Heart left ventricle (tissue), 16 donors: ENCODE measurements around the gene ABCC1. TPM values are rescaled to one million over a fixed set of nuclear protein-coding genes. Genes with fewer than 3 reads are reported as not detected.

Experiments
- ATAC-seq, 4 donors: fragments of 200-7000 bp; cut with Tn5 transposase; one replicate each; pipeline ENCODE4 v1.9.1; 2020 to 2022; ENCODE audit warnings: moderate library complexity in 4 of 4, mild to moderate bottlenecking in 3 of 4, moderate number of reproducible peaks in 1 of 4
- DNase-seq, 5 donors: peaks; one replicate each; pipeline ENCODE4 v3.0.0-alpha.2; 2020
- H3K27ac ChIP-seq, 12 donors: fragments of 200-600 bp; sonication (generic) in 4 of 12; one replicate each; pipeline versions ENCODE4 v1.5.0 to v1.8.0; 2016 to 2022; ENCODE audit warnings: mild to moderate bottlenecking in 2 of 12
- H3K27me3 ChIP-seq, 9 donors: fragments of 200-600 bp; sonication (generic) in 2 of 9; one replicate each; pipeline versions ENCODE4 v1.5.1 to v1.8.0; 2016 to 2022; ENCODE audit warnings: mild to moderate bottlenecking in 3 of 9
- H3K36me3 ChIP-seq, 9 donors: fragments of 200-600 bp; sonication (generic) in 2 of 9; one replicate each; pipeline versions ENCODE4 v1.5.0 to v1.8.0; 2018 to 2022; ENCODE audit warnings: mild to moderate bottlenecking in 2 of 9
- H3K4me1 ChIP-seq, 12 donors: fragments of 200-600 bp; sonication (generic) in 4 of 12; one replicate each; pipeline versions ENCODE4 v1.5.0 to v1.8.0; 2016 to 2022; ENCODE audit warnings: mild to moderate bottlenecking in 3 of 12
- H3K4me3 ChIP-seq, 12 donors: fragments of 200-600 bp; sonication (generic) in 4 of 12; one replicate each; pipeline versions ENCODE4 v1.5.0 to v1.8.0; 2017 to 2022; ENCODE audit warnings: mild to moderate bottlenecking in 9 of 12, moderate library complexity in 4 of 12
- H3K9me3 ChIP-seq, 12 donors: fragments of 200-600 bp; sonication (generic) in 4 of 12; one replicate each; pipeline versions ENCODE4 v1.5.0 to v1.8.0; 2016 to 2022; ENCODE audit warnings: mild to moderate bottlenecking in 1 of 12
- CTCF ChIP-seq, 12 donors: fragments of 200-600 bp; sonication (generic) in 4 of 12; IDR thresholded peaks; one replicate each; pipeline versions ENCODE4 v1.5.0 to v1.8.0; 2018 to 2022; ENCODE audit warnings: antibody characterized with exemption in 12 of 12, mild to moderate bottlenecking in 5 of 12
- POLR2A ChIP-seq, 2 donors: fragments of 450-650 bp; IDR thresholded peaks; one replicate each; pipeline ENCODE4 v1.6.1; 2017; ENCODE audit warnings: antibody characterized with exemption in 2 of 2, mild to moderate bottlenecking in 2 of 2, moderate library complexity in 2 of 2
- WGBS, 4 donors: extraction: QIAGEN DNeasy Blood & Tissue Kit in 2 of 4; methylation state at CpG; one replicate each; pipeline versions ENCODE4 v1.1.5 to v1.1.7; 2013 to 2018; 5-methylcytosine and 5-hydroxymethylcytosine counted together
- intact Hi-C, 10 donors: fragments of 100-400 bp; cut with DNase I; formaldehyde crosslinking; loops; one replicate each; pipeline versions ENCODE4 v1.11.1 to v1.14.2; 2022
- polyA plus RNA-seq, 2 donors: library from polyadenylated mRNA; stranded (reverse); fragments of 200-250 nt; gene quantifications; one replicate each; pipeline ENCODE4 v1.2.3, GENCODE V29; 2013
- total RNA-seq, 9 donors: library from RNA; depleted of rRNA in 2 of 9; stranded (reverse); fragments of >200 nt in 2 of 9; fragmentation: NEBNext Ultra II Directional in 3 of 9; extraction: Animal tissue kit (Norgen Biotek cat#: 25700) in 3 of 9; gene quantifications; one replicate each; pipeline versions ENCODE4 v1.1.0 to v1.2.4, GENCODE V29; 2016 to 2023
- donor health status: ischemic (EF 13 %, LVEDD 7.1; RV severe dilation, severe dysfunction).
- donor health status: healthy with polysubstance abuse.
- donor health status: DM: no; HTN: yes; CAD: no.
- donor health status: DM: no; HTN: no; CAD: no.
- donor health status: ischemic (EF 25% LVEDD 6.9; RV normal size, moderate dysfunction).
- donor health status: ischemic (EF 25% LVEDD 5.7; RV mildly dilated, moderate dysfunction).
- donor health status: healthy.
- donor health status: DM: yes; HTN: yes; CAD: no.
- donor health status: ischemic (EF 35%, LVEDD 5.7; RV mildly dilated, moderate dysfunction).
- donor health status: nonischemic (EF 11% LVEDD 7.7; RV severe dilation, severe dysfunction).
- donor health status: DM: yes; HTN: yes; CAD: no.
- donor health status: PGD.
- donor health status: ischemic (EF 29% LVEDD 5.4; RV normal size, mild dysfunction).
- donor health status: nonischemic (EF 23%, LVEDD 6.1; RV moderate dilation, normal function).

Gene ABCC1
- total and polyA plus RNA-seq, 11 donors: 8.1 to 28.0 (median 22.4) TPM

GRCh38 chr16:16109453-16110110, 160.2 kb downstream of the ABCC1 start:
- DNase-seq (no peak), ATAC-seq (no peak)
- intact Hi-C loops: loop anchor here in 1 of 10 donors (10.0 kb wide), 1 partner anchor 55 kb away; no protein-coding TSS in a partner anchor
- Histone ChIP-seq H3K36me3 (peaks cover 0 to 91% (median 68%) of the 10 kb centered on the region in 9 donors), H3K9me3 (no peaks in the 10 kb centered on the region), H3K27me3 (no peaks in the 10 kb centered on the region), H3K27ac (peak overlapping the region in 1 of 12 donors; percentile 60), H3K4me3 (no peak overlapping the region), H3K4me1 (no peaks in the 10 kb centered on the region)
- 88 to 92% (median 91%) methylated on average over 8 of the region's 8 CpGs for WGBS, 4 donors
- TF ChIP-seq CTCF (IDR thresholded peaks at IDR 0.05) (no peak), POLR2A (IDR thresholded peaks at IDR 0.05) (no peak)

DNA sequence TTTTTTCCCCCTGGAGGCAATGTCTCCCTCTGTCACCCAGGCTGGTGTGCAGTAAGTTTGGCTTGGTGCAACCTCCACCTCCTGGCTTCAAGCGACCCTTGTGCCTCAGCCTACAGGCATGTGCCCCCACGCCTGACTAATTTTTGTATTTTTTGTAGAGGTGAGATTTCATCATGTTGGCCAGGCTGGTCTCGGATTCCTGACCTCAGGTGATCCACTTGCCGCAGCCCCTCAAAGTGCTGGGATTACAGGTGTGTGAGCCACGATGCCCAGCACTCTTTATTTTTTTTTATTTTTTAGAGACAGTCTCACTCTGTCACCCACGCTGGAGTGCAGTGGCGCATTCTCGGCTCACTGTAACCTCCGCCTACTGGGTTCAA, 160.7 kb downstream of the ABCC1 start:
- ATAC-seq (no peak), DNase-seq (no peak)
- no peaks in the 10 kb centered on the region for H3K27me3 ChIP-seq
- H3K9me3 ChIP-seq: no peaks in the 10 kb centered on the region
- H3K4me3 ChIP-seq: no peak overlapping the region
- H3K4me1 ChIP-seq: no peaks in the 10 kb centered on the region
- H3K27ac ChIP-seq: no peak overlapping the region
- WGBS, 4 donors: 97 to 98% (median 97%) methylated on average over 9 of the region's 9 CpGs
- TF ChIP-seq CTCF (IDR thresholded peaks at IDR 0.05) (no peak), POLR2A (IDR thresholded peaks at IDR 0.05) (no peak)
- H3K36me3 ChIP-seq: peaks cover 2 to 93% (median 70%) of the 10 kb centered on the region in 9 donors
- intact Hi-C loops: loop anchor here in 1 of 10 donors (10.0 kb wide), 1 partner anchor 55 kb away; no protein-coding TSS in a partner anchor

DNA sequence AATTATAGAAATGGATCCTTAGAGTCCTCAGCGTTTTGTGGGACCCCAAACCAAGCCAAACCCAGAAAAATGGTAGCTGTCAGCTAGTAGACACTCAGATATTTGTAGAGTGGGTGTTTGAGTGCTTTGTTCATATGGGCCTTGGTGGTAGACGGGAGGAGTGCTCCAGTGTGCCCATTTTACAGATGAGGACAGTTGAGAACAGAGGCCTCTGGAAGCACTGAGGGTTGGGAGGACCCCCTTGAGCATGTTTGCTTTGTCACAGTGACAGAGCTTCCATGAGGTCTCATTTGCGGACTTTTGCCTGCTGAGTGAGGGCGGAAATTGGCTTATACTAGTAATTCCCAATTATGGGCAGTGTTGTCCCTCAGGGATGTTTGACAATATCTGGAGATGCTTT, 162.2 kb downstream of the ABCC1 start:
- Histone ChIP-seq H3K36me3 (peaks cover 2 to 94% (median 82%) of the 10 kb centered on the region in 9 donors), H3K9me3 (no peaks in the 10 kb centered on the region), H3K27me3 (no peaks in the 10 kb centered on the region), H3K4me1 (no peaks in the 10 kb centered on the region), H3K4me3 (no peak overlapping the region), H3K27ac (no peak overlapping the region)
- intact Hi-C loops: loop anchor here in 1 of 10 donors (10.0 kb wide), 1 partner anchor 57 kb away; no protein-coding TSS in a partner anchor
- ATAC-seq (no peak), DNase-seq (no peak)
- TF ChIP-seq CTCF (IDR thresholded peaks at IDR 0.05) (no peak), POLR2A (IDR thresholded peaks at IDR 0.05) (no peak)
- WGBS, 4 donors: 96 to 98% (median 97%) methylated on average over 4 of the region's 4 CpGs

GRCh38 chr16:16112450-16113053, 163.1 kb downstream of the ABCC1 start:
- ATAC-seq (no peak), DNase-seq (no peak)
- Histone ChIP-seq H3K4me3 (no peak overlapping the region), H3K9me3 (peaks cover 0 to 2% (median 0%) of the 10 kb centered on the region in 12 donors), H3K27me3 (no peaks in the 10 kb centered on the region), H3K4me1 (no peaks in the 10 kb centered on the region), H3K27ac (no peak overlapping the region), H3K36me3 (peaks cover 2 to 94% (median 85%) of the 10 kb centered on the region in 9 donors)
- TF ChIP-seq POLR2A (IDR thresholded peaks at IDR 0.05): no peak
- no peak for TF ChIP-seq CTCF (IDR thresholded peaks at IDR 0.05)
- WGBS, 4 donors: 81 to 86% (median 85%) methylated on average over 8 of the region's 8 CpGs
- intact Hi-C loops: loop anchor here in 1 of 10 donors (10.0 kb wide), 1 partner anchor 58 kb away; no protein-coding TSS in a partner anchor
